Gastroesophageal sphincter (tissue), 3 donors: ENCODE results near the gene NFIA.

Experiments
- POLR2A ChIP-seq, 2 donors: fragments of 450-650 bp; IDR thresholded peaks; one replicate each; pipeline ENCODE4 v1.6.1; 2017; ENCODE audit warnings: antibody characterized with exemption in 2 of 2, mild to moderate bottlenecking in 2 of 2, moderate library complexity in 1 of 2
- TF ChIP-seq, protein P1 (sequence below), 4 experiments: fragments of 200-600 bp in 2 of 4; fragments of 450-650 bp in 2 of 4; sonication (generic) in 1 of 4; IDR thresholded peaks; one replicate each; pipeline ENCODE4 v1.5.1; 2017 to 2019; ENCODE audit warnings: antibody characterized with exemption in 4 of 4, mild to moderate bottlenecking in 2 of 4, moderate library complexity in 2 of 4

DNA sequence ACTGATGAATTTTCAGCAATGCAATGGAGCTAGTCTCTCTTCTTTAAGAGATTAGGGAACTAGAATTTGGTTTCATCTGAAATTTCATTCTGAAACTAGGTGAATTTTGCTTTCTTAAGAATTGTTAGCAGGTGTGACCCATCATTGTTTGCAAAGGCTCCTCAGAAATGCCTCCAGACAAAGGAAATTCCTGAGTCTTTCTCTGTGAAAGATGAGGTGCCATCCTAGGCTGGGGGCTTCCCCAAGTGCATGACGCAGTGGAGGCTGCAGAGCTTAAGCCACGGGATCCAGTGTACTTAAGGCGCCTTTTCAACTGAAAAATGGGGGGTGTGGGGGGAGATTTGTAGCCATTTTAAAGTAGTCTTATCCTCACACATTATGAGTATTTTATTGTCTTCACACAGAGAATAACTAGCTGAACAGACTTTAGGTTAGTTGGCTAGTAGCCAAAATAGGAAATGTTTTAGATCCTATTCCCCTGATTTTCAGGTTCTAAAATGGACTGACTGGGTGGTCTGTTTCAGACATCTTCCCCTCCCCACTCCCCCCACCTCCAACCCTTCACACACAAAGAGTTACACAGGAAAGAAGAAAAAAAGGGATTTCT lies 202.0 kb downstream of the NFIA start:
- TF ChIP-seq, protein P1, sequence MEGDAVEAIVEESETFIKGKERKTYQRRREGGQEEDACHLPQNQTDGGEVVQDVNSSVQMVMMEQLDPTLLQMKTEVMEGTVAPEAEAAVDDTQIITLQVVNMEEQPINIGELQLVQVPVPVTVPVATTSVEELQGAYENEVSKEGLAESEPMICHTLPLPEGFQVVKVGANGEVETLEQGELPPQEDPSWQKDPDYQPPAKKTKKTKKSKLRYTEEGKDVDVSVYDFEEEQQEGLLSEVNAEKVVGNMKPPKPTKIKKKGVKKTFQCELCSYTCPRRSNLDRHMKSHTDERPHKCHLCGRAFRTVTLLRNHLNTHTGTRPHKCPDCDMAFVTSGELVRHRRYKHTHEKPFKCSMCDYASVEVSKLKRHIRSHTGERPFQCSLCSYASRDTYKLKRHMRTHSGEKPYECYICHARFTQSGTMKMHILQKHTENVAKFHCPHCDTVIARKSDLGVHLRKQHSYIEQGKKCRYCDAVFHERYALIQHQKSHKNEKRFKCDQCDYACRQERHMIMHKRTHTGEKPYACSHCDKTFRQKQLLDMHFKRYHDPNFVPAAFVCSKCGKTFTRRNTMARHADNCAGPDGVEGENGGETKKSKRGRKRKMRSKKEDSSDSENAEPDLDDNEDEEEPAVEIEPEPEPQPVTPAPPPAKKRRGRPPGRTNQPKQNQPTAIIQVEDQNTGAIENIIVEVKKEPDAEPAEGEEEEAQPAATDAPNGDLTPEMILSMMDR (IDR thresholded peaks at IDR 0.05) = no peak
- TF ChIP-seq POLR2A (IDR thresholded peaks at IDR 0.05) = no peak
